ENCODE data around the gene MAGI1.
"Not testable (repeated sequence)": the region's sequence is repeated elsewhere in the genome, so short reads cannot be mapped to it uniquely, and the experiment has no call there.

Gene MAGI1

GRCh38 chr3:65618599-65618998, 420.1 kb downstream of the MAGI1 start:
- ChIA-PET POLR2A (no interaction called here), CTCF (no interaction called here)
- TF ChIP-seq PKNOX1 (IDR thresholded peaks at IDR 0.05): no peak
- no peak for TF ChIP-seq HDGF (IDR thresholded peaks at IDR 0.05; ENCODE audit: borderline replicate concordance)
- no peak for TF ChIP-seq ZNF384 (IDR thresholded peaks at IDR 0.05)
- TF ChIP-seq FOXM1 (IDR thresholded peaks at IDR 0.05; ENCODE audit: borderline replicate concordance): no peak
- no peak for TF ChIP-seq ARNT (IDR thresholded peaks at IDR 0.05)
- no peak for TF ChIP-seq L3MBTL2 (conservative IDR thresholded peaks at IDR 0.05)
- TF ChIP-seq SUZ12 (IDR thresholded peaks at IDR 0.05): no peak
- TF ChIP-seq LEF1 (IDR thresholded peaks at IDR 0.05; ENCODE audit: borderline replicate concordance): no peak
- no peak for TF ChIP-seq CTBP1 (IDR thresholded peaks at IDR 0.05; ENCODE audit: borderline replicate concordance)
- TF ChIP-seq BHLHE40 (IDR thresholded peaks at IDR 0.05; ENCODE audit: borderline replicate concordance): no peak
- no peak for TF ChIP-seq NFRKB (IDR thresholded peaks at IDR 0.05)
- DNase-seq (ENCODE audit: extremely low spot score): no peak

GRCh38 chr3:65617787-65618186, 420.9 kb downstream of the MAGI1 start:
- POLR2A ChIA-PET: no interaction called here

GRCh38 chr3:65617209-65617608, 421.5 kb downstream of the MAGI1 start:
- CTCF ChIA-PET: no interaction called here
- DNase-seq (ENCODE audit: extremely low spot score): no peak
- no peak for TF ChIP-seq NFRKB (IDR thresholded peaks at IDR 0.05)
- no peak for TF ChIP-seq ELF4 (IDR thresholded peaks at IDR 0.05)
- no peak for TF ChIP-seq HDGF (IDR thresholded peaks at IDR 0.05; ENCODE audit: borderline replicate concordance)
- POLR2A ChIA-PET: no interaction called here

More at GRCh38 chr3:65617787-65618186, 420.9 kb downstream of the MAGI1 start:
- CTCF ChIA-PET: no interaction called here
- TF ChIP-seq ELF4 (IDR thresholded peaks at IDR 0.05) (no peak), L3MBTL2 (conservative IDR thresholded peaks at IDR 0.05) (no peak)
- DNase-seq (ENCODE audit: extremely low spot score): no peak

GRCh38 chr3:65616563-65616962, 422.2 kb downstream of the MAGI1 start:
- POLR2A ChIA-PET: no interaction called here
- TF ChIP-seq FOXM1 (IDR thresholded peaks at IDR 0.05; ENCODE audit: borderline replicate concordance): no peak
- TF ChIP-seq SP1 (IDR thresholded peaks at IDR 0.05): no peak
- no peak for TF ChIP-seq ELF4 (IDR thresholded peaks at IDR 0.05)
- TF ChIP-seq FOXA1 (IDR thresholded peaks at IDR 0.05): no peak
- TF ChIP-seq SUZ12 (IDR thresholded peaks at IDR 0.05): no peak
- no peak for TF ChIP-seq ARNT (IDR thresholded peaks at IDR 0.05)
- TF ChIP-seq ZNF384 (IDR thresholded peaks at IDR 0.05): no peak
- TF ChIP-seq FOXK2 (IDR thresholded peaks at IDR 0.05): no peak
- TF ChIP-seq LEF1 (IDR thresholded peaks at IDR 0.05; ENCODE audit: borderline replicate concordance): no peak
- no peak for TF ChIP-seq L3MBTL2 (conservative IDR thresholded peaks at IDR 0.05)
- TF ChIP-seq HDGF (IDR thresholded peaks at IDR 0.05; ENCODE audit: borderline replicate concordance): no peak
- no peak for TF ChIP-seq BHLHE40 (IDR thresholded peaks at IDR 0.05; ENCODE audit: borderline replicate concordance)
- DNase-seq (ENCODE audit: extremely low spot score): no peak
- CTCF ChIA-PET: no interaction called here

- POLR2A ChIA-PET: no interaction called here
- DNase-seq (ENCODE audit: extremely low spot score): no peak
- CTCF ChIA-PET: interaction anchor here (1.1 kb wide), 1 partner anchor 57 kb away, joined by 4 read pairs; no protein-coding TSS in a partner anchor
- TF ChIP-seq FOXK2 (IDR thresholded peaks at IDR 0.05): no peak
- TF ChIP-seq FOXM1 (IDR thresholded peaks at IDR 0.05; ENCODE audit: borderline replicate concordance): no peak
- TF ChIP-seq ELF4 (IDR thresholded peaks at IDR 0.05): no peak
- no peak for TF ChIP-seq LEF1 (IDR thresholded peaks at IDR 0.05; ENCODE audit: borderline replicate concordance)
- TF ChIP-seq ZNF384 (IDR thresholded peaks at IDR 0.05): no peak
- TF ChIP-seq TARDBP (IDR thresholded peaks at IDR 0.05): no peak
- TF ChIP-seq FOXA1 (IDR thresholded peaks at IDR 0.05): no peak
- no peak for TF ChIP-seq PKNOX1 (IDR thresholded peaks at IDR 0.05)
Observed at GRCh38 chr3:65615329-65615728, 423.4 kb downstream of the MAGI1 start.

GRCh38 chr3:65614585-65614984, 424.1 kb downstream of the MAGI1 start:
- no peak for DNase-seq (ENCODE audit: extremely low spot score)
- ChIA-PET POLR2A (no interaction called here), CTCF (no interaction called here)
- no peak for TF ChIP-seq SP1 (IDR thresholded peaks at IDR 0.05)
- TF ChIP-seq HDGF (IDR thresholded peaks at IDR 0.05; ENCODE audit: borderline replicate concordance): no peak
- no peak for TF ChIP-seq FOXM1 (IDR thresholded peaks at IDR 0.05; ENCODE audit: borderline replicate concordance)
- no peak for TF ChIP-seq CTBP1 (IDR thresholded peaks at IDR 0.05; ENCODE audit: borderline replicate concordance)
- TF ChIP-seq NFRKB (IDR thresholded peaks at IDR 0.05): no peak
- no peak for TF ChIP-seq FOXK2 (IDR thresholded peaks at IDR 0.05)
- TF ChIP-seq TARDBP (IDR thresholded peaks at IDR 0.05): no peak
- TF ChIP-seq ELF4 (IDR thresholded peaks at IDR 0.05): no peak
- TF ChIP-seq ARNT (IDR thresholded peaks at IDR 0.05): no peak
- TF ChIP-seq L3MBTL2 (conservative IDR thresholded peaks at IDR 0.05): no peak
- no peak for TF ChIP-seq ZNF384 (IDR thresholded peaks at IDR 0.05)
- no peak for TF ChIP-seq PKNOX1 (IDR thresholded peaks at IDR 0.05)
- TF ChIP-seq FOXA1 (IDR thresholded peaks at IDR 0.05): no peak
- TF ChIP-seq BHLHE40 (IDR thresholded peaks at IDR 0.05; ENCODE audit: borderline replicate concordance): no peak
- TF ChIP-seq LEF1 (IDR thresholded peaks at IDR 0.05; ENCODE audit: borderline replicate concordance): no peak
- no peak for TF ChIP-seq SUZ12 (IDR thresholded peaks at IDR 0.05)

- DNase-seq (ENCODE audit: extremely low spot score); POLR2A ChIA-PET; CTCF ChIA-PET: not testable (repeated sequence)
Observed at GRCh38 chr3:65607965-65608460, 430.7 kb downstream of the MAGI1 start.

Data from HEK293T (cell line).